ENCODE results near the gene ANO9. TPM values are rescaled to one million over a fixed set of nuclear protein-coding genes. Genes with fewer than 3 reads are reported as not detected.
"Not testable (repeated sequence)": the region's sequence is repeated elsewhere in the genome, so short reads cannot be mapped to it uniquely, and the experiment has no call there.

Gene ANO9
- total RNA-seq, 2 donors from 2014 or later: 8.4 to 9.1 TPM

- Histone ChIP-seq H3K27ac (no peak overlapping the region), H3K27me3 (replicated peaks; ENCODE audit: insufficient read depth) (no peaks in the 10 kb centered on the region), H3K36me3 (no peaks in the 10 kb centered on the region), H3K4me3 (no peak overlapping the region), H3K4me1 (replicated peaks) (peaks cover 10% of the 10 kb centered on the region), H3K9me3 (no peaks in the 10 kb centered on the region)
- intact Hi-C loops (cut with DNase I): no loop called here
- TF ChIP-seq POLR2AphosphoS5 (IDR thresholded peaks at IDR 0.05): no peak
- WGBS: 63% methylated on average over 36 of the region's 38 CpGs
- DNase-seq (ENCODE audit: low spot score): no peak
Observed at GRCh38 chr11:391117-392017, 50.4 kb downstream of the ANO9 start.

GRCh38 chr11:390175-390574, 51.6 kb downstream of the ANO9 start:
- Histone ChIP-seq H3K27me3 (replicated peaks; ENCODE audit: insufficient read depth) (no peaks in the 10 kb centered on the region), H3K4me1 (replicated peaks) (peaks cover 8% of the 10 kb centered on the region), H3K36me3 (no peaks in the 10 kb centered on the region), H3K9me3 (no peaks in the 10 kb centered on the region), H3K27ac (no peak overlapping the region), H3K4me3 (no peak overlapping the region)
- intact Hi-C loops (cut with DNase I): no loop called here
- TF ChIP-seq POLR2AphosphoS5 (IDR thresholded peaks at IDR 0.05) (no peak), CTCF (IDR thresholded peaks at IDR 0.05) (no peak), POLR2A (IDR thresholded peaks at IDR 0.05) (no peak)
- no peak for DNase-seq (ENCODE audit: low spot score)
- 88% methylated on average over 11 of the region's 11 CpGs for WGBS

GRCh38 chr11:389369-389768, 52.4 kb downstream of the ANO9 start:
- intact Hi-C loops (cut with DNase I); H3K4me1 ChIP-seq (replicated peaks); H3K9me3 ChIP-seq; H3K27ac ChIP-seq; H3K36me3 ChIP-seq; DNase-seq (ENCODE audit: low spot score); H3K4me3 ChIP-seq; H3K27me3 ChIP-seq (replicated peaks; ENCODE audit: insufficient read depth): not testable (repeated sequence)
- 69% methylated on average over 17 of the region's 17 CpGs for WGBS

GRCh38 chr11:387193-387793, 54.5 kb downstream of the ANO9 start:
- intact Hi-C loops (cut with DNase I): no loop called here
- Histone ChIP-seq H3K27me3 (replicated peaks; ENCODE audit: insufficient read depth) (no peaks in the 10 kb centered on the region), H3K9me3 (no peaks in the 10 kb centered on the region), H3K27ac (no peak overlapping the region), H3K4me3 (no peak overlapping the region), H3K36me3 (no peaks in the 10 kb centered on the region), H3K4me1 (replicated peaks) (no peaks in the 10 kb centered on the region)
- WGBS: 66% methylated on average over 4 of the region's 4 CpGs
- TF ChIP-seq POLR2AphosphoS5 (IDR thresholded peaks at IDR 0.05) (no peak), POLR2A (IDR thresholded peaks at IDR 0.05) (no peak)
- no peak for DNase-seq (ENCODE audit: low spot score)

GRCh38 chr11:386483-386882, 55.3 kb downstream of the ANO9 start:
- Histone ChIP-seq H3K27me3 (replicated peaks; ENCODE audit: insufficient read depth) (no peaks in the 10 kb centered on the region), H3K9me3 (no peaks in the 10 kb centered on the region), H3K4me3 (no peak overlapping the region), H3K36me3 (no peaks in the 10 kb centered on the region), H3K4me1 (replicated peaks) (no peaks in the 10 kb centered on the region), H3K27ac (no peak overlapping the region)
- WGBS: 88% methylated on average over 6 of the region's 6 CpGs
- no peak for TF ChIP-seq POLR2A (IDR thresholded peaks at IDR 0.05)
- no peak for TF ChIP-seq POLR2AphosphoS5 (IDR thresholded peaks at IDR 0.05)
- no peak for TF ChIP-seq CTCF (IDR thresholded peaks at IDR 0.05)
- intact Hi-C loops (cut with DNase I): no loop called here
- no peak for DNase-seq (ENCODE audit: low spot score)

- H3K9me3 ChIP-seq: no peaks in the 10 kb centered on the region
- no peaks in the 10 kb centered on the region for H3K4me1 ChIP-seq (replicated peaks)
- WGBS: 95% methylated on average over 16 of the region's 19 CpGs
- H3K36me3 ChIP-seq: no peaks in the 10 kb centered on the region
- DNase-seq (ENCODE audit: low spot score): no peak
- TF ChIP-seq POLR2A (IDR thresholded peaks at IDR 0.05): no peak
- TF ChIP-seq POLR2AphosphoS5 (IDR thresholded peaks at IDR 0.05): no peak
- no peak for TF ChIP-seq CTCF (IDR thresholded peaks at IDR 0.05)
- intact Hi-C loops (cut with DNase I): no loop called here
- H3K27me3 ChIP-seq (replicated peaks; ENCODE audit: insufficient read depth): no peaks in the 10 kb centered on the region
- H3K27ac ChIP-seq: no peak overlapping the region
- no peak overlapping the region for H3K4me3 ChIP-seq
Observed at GRCh38 chr11:385594-386351, 56.0 kb downstream of the ANO9 start.
